Measurements from ENCODE around the gene F13A1.
"Not testable (repeated sequence)": the region's sequence is repeated elsewhere in the genome, so short reads cannot be mapped to it uniquely, and the experiment has no call there.

Gene F13A1

DNA sequence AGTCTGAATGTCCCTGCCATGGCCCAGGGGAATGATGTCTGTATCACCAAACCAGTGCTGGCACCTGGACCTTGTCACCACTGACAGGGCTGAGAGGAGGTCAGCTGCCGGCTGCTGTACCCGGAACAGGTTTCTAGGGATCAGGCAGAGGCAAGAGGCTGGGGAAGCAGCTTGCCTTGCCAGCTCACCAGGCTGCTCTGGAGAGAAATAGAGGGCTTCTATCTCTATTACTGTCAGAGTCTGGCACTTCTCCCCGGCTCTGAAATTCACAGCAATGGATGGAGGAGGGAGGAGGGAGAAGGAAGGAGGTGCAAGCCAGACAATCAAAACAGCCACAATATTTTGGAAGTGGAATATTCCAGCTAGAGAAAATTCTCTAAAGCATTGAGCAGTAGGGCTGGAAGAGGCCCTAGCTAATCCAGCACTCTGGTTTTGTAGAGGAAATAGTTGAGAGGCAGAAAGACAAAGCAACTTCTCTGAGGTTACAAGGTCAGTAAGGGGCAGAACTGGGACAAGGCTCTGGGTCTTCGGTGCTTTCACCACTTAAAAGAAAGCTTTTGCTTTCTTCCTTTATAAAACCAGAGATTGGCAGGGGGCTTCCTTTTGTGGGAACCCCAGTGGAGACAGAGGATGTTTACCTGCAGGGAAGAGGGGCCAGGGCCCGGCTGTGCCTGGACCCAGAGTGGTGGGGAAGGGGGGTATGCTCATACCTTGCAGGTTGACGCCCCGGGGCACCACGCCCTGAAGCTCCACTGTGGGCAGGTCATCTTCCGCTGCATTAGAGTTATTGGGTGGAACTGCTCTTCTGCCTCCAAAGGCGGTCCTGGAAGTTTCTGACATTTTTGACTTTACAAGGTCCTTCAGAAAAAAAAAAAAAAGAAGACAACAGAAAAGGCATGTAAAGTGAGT, 2.4 kb downstream of the F13A1 start:
- no peak for DNase-seq

DNA sequence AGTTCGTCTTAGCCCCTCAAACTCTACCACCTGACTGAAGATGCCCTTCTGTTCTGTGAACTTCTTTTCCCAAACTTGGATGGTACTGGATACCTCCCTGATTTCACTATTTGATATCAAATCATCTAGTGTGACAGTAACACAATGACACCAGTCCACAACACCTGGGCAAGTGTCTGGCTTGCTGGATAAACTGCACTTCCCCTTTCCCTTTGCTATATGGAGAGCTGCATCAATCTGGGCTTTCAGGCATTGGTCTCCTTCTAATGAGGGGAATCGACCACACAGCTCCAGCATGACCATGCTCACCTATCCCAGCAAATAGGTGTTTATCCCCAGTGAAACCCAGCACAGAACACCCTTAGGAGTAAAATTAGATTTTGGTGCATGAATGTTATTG, 3.1 kb downstream of the F13A1 start:
- DNase-seq = no peak

DNA sequence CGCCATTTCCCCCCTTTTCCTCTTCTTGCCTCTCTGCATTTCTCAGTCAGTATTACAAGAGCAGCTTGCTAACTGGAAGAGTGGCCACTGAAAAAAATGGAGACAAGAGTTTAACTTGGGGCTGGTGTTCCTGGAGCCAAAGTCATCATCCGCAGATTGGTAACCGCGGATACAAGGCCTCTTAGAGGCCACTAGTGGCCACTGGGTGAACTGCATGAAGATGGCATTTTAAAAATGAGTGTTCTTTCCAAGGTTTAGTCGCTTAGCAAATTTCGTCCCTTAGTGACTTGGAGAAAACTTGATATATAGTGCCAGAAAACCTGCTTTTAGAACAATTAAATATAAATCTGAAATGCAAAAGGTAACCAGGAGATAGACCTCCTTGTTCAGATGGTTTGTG, 4.8 kb downstream of the F13A1 start:
- DNase-seq = peak; percentile 51

DNA sequence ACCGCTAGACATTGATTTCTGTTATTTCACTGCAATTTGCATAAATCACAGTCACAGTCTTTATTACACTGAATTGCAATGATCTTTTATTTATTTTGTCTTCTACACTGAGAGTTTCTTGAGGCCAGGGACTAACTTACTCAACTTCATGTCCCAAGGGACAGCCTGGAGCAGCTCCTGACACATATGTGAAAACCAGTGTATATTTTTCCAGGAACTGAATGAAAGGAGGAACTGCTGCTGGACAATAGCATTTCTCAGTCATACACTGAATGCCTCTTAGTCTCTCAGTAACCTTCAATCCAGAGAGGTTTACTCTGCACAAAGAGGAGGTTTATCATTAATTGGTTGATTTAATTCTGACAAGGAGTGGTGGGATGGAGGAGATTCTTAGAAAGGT, 5.9 kb downstream of the F13A1 start:
- no peak for DNase-seq

DNA sequence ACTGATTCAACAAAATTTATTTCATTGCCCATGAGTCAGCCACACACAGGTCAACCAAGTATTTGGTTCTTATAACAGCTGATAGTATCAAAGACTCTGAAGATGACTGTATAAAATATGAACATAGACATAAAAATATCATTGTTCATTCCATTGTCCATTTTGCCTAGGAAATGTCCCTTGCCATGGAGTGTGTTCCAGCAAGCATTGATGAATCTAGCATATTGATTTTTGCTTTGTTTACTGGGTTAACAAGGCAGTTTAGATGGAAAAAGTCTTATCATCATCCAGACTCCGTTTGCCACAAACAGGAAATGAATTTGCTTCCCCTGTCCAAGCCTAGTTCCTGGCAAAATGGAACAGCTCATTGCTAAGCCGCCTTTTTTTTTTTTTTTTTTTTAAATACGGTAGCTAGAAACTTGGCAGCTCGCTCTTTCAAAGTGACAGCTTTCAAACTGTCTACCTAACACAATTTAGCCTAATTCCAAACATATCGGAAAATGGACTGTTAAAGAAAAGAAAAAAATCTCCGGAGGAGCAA, 7.5 kb downstream of the F13A1 start:
- no peak for DNase-seq

DNA sequence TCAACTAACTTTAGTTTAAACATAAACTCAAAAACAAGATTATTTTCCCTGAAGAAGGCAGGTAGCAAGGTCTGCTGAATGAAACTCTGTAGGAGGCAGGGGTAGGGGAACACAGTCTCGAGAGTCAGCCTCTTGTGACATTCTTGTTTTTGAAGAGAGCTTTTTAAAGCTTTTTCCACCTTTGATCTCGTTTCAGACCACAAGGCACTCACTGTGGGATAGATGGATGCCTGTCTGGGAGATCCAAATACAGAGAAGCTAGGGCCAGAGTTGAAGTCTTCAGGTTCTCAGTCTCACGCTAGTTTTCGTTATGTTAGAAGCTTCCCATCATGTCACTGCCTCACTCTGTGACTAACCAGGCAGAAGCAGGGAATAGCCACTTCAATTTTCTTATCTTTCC, 14.9 kb downstream of the F13A1 start:
- DNase-seq = no peak

DNA sequence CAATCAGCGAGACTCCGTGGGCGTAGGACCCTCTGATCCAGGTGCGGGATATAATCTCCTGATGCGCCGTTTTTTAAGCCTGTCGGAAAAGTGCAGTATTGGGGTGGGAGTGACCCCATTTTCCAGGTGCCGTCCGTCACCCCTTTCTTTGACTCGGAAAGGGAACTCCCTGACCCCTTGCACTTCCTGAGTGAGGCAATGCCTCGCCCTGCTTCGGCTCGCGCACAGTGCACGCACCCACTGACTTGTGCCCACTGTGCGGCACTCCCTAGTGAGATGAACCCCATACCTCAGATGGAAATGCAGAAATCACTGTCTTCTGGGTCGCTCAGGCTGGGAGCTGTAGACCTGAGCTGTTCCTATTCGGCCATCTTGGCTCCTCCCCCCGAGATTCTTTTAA, 20.1 kb downstream of the F13A1 start:
- DNase-seq = not testable (repeated sequence)

DNA sequence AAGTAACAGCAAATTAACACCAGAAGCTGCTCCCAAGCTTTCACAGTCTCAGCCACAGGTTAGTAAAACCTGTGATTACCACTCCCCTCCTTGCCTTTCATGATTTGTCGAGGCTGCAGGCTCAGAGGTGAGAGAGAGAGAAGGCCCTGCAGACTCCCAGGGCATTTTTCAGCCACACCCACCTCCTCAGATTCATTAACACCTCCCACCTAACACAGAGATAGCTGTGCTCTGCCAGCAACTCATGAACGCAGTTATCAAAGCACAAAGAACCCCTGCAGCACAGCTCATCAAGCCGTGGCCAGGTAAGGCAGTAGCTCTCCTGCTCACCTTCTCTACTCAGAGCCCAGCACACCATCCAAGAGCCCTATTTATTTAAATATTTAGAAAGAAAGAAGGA, 27.1 kb downstream of the F13A1 start:
- no peak for DNase-seq

DNA sequence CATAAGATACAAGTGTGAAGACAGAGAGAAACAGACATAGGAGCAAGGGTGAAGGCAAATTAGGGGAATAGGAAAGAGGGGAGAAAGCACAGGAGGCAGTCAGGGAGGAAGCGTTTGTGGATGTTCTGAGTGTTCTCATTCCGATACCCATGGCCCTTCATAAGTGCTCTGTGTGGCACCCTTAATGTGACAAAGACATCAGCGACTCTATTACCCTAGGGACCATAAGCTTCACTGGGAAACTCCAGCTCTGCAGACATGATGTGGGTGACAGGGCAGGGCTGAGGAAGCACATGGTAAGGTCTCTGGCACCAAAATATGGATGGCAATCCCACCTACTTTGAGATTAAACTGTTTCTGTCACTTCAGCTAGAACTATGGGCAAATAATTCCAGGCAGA, 33.0 kb downstream of the F13A1 start:
- DNase-seq = no peak

DNA sequence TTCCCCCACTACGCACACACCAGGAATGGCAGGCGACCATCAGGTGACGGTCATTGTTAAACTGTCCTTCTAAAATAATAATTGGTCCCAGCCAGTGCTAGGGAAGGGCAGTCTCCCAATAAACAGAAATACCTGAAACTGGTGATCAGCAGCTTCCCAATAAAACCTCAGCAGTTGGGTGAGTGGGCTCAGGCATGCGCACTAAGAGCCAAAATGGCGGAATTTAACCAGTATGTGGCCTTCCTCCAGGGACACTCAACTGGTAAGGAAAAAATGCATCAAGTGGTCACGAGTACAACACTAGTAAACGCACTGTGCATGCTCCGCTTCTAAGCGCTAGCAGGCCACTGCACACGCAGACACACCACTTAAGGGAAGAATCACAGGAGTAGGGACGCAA, 34.8 kb downstream of the F13A1 start:
- no peak for DNase-seq

DNA sequence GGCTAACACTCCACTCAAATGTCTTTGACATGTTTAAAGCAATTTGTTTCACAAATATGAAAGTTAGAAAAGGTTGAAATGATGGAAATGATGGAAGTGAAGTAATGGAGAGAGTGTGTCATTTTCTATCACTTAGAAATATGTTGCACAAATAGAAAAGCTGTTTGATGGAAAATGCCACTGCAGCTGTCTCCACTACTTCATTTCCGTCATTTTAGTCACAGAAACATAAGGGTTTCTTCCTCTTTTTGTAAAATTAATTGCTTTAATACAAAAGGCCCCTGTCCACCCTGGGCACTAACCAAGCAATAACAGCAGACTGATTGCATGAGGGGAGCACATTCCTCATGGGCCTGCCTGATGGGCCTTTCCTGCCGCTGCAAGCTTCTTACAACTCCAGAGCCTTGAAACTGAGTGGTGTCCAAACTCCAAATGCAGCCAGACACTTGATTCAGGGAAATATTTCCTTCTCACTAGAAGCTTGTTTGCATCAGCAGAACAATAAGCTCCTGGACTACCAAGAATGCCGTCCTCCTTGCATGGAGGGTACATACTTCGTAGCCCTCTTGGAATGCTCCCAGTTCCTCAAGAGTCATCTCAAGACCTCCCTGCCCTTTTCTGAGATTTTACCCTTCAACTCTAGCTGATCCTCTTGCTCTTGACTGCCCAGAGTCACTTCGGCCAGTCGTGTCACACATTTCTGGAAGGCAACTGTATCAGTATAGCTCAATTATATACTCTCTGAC, 36.1 kb downstream of the F13A1 start:
- no peak for DNase-seq

DNA sequence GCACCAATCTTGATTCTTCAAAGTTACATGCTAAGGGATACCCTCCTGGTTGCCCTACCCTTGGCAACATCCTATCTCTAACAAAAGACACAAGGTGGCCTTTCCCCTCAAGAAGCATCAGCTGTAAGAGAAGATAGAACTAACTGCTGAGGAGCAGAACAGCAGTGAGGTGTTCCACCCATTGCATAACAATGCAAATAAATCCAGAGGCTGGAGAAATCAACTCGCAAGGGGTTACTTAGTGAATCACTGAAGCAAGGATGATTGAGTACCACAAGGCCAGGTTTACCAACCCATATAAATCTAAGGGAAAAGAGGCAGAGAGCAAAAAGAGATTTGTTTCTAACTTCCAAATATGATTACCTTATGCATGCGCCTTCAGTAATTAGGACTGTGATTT, 36.7 kb downstream of the F13A1 start:
- no peak for DNase-seq

DNA sequence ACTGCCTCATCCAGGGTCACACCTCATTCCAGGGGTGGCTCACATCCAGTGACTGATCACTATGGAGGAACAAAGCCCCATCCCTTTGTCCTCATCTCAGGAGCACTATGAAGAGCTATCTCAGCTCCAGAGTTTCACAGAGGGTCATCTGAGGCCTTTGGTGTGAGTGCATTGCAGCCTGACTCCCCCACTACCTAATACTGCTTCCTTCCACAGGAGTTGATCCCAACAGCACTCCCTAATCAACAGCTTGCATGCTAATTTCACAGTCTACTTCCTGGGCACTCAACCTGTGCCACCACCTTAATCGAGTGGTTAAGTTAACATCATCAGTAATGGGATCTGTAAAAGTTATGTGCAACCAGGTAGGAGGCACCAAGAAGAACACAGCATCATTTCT, 37.7 kb downstream of the F13A1 start:
- DNase-seq = no peak

DNA sequence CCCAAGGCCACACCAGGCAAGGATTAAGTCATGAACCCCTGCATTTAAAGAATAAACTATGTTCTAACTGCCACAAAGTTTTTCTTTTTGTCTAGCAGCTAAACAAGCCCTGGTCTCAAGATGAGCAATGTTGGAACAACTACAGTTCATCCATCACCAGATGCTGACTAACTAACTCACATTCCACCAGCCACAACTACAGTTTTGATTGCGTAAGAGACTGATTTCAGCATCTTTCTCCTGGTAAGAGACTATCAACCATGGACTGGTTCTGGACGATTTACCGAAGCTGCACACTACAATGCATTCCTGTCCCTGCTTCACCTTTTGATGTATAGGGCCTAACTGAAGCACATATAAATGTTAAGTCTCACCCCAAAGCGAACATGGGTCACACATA, 43.0 kb downstream of the F13A1 start:
- DNase-seq = no peak

DNA sequence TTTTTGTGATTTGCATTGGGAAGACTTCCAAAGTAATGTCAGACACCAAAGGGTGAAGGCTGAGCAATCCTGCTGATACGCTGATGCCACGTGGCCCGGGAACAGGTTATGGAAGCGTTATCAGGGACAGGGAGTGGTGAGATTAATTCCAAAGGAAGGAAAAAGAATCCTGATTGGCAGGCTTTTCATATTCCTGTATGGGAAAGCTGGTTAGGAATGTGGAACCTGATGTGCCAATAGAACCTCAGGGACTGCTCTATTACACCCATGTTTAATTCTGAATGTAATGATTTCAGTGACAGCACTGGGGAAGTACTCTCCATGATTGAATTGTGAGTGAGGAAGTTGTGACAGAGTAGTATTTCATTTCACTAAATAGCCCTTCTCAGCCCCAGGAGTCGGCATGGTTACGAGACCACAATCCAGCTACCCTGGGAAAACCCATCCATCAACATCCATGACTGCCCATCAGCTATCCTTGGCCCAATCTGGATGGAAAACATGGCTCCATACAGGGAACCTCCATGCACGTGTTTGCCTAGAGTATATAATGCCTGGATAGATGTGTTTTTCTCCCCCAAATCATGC, 49.4 kb downstream of the F13A1 start:
- DNase-seq = no peak

DNA sequence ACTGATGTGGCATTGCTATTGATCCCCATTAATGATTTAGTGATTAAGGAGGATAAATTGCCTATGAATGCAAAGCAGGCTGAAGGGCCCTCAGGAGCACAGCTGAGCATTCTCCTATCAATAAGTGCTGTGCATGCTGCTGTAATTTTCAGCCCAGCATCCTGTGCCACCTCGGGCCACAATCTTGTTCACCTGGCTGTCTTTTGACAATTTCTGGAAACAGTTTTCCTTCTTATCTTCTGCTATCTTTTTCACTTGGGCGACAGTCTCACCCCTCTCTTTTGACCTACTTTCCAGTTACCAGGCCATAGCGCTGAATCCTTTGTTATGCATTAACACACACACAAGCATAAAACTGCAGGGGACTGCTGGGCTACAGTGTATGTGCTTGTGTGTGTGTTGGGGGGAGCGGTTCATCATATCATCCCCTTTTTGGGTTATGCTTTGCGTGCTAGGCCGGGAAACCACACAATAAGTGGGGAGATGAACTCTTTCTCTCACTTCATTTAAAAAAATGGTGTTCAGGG, 60.2 kb downstream of the F13A1 start:
- DNase-seq = no peak

DNA sequence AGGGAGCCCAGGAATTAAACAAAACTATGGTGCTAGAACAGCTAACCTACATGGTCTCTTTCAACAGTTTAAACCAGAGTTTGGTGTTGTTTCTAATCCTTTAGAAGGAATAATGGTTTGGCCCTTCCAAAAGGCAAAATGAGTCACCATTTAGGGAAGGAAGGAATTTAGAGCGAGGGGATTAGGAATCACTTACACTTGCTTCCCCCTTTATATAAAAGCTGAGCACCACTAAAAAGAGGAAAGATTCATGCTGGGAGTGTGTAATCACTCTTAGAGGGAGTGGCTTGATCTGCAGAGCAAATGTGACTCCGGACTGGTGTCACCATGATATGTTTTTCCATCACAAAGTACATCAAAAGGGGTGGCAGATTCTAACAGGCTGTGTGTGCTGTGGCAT, 63.6 kb downstream of the F13A1 start:
- DNase-seq = no peak

DNA sequence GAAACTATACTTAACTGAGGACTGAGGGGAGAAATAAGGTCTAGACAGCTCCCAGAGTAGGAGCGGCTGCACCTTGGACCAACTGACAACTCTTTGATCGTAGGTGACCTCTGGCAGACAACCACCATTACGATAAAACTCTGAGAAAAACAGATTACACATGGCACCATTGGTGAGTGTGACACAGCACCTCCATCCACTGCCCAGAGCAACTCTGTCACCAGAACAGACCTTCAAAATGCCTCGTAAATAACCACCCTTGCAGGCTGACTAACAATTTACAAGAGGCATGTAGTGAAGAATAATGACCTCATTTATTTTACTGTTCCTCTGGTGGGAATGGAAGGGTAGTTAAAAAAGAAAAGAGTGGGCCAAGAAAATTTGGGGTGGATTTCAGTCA, 64.2 kb downstream of the F13A1 start:
- DNase-seq = no peak

DNA sequence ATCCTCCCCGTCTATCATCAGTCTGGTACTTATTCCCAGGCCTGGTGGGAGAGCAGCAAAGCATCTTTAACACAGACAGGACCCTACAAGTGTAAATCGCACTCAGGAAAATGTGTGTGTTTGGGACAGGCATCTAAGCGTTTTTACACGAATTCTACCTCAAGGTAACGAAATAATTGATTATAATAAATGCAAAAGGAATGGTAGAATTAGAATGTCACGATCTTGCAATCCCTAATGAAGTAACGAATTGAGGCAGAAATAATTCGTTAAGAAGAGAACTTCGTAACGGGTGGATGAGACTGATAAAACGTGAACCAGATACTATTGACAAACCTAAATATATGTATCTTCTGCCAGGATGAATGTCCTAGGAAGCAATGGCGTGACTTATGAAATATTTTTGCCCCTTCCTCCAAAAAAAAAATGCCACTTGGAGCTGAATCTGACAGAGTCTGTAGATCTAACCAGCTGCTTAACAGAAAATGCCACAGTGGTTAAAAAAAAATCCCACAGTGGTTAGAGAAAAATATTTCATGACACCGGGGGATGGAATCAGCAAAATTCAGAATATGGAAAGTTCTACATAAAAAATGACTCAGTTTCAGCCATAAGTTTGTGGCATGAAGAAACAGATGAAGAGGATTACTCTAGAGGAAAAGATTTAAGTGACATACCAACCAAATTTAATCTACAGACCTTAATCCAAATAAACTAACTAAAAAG, 68.7 kb downstream of the F13A1 start:
- no peak for DNase-seq

DNA sequence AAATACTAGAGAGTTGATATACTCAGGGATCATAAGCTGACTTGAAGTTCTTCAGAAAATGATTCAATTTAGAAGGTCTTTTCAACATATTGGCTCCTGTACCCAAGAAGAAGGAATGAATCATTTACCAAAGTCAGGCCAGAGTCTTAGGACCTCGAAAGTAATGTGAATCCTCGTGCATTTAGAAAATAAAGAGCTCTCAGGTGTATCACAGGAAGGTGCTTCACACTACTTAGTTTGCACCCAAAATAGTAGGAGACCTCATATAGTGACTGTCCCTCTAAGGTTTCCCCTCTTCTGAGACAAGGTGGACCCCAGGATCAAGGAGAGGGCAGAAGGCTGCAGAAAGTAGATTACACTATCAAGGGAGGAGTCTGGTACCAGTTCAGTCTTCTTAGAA, 71.8 kb downstream of the F13A1 start:
- DNase-seq = no peak

DNA sequence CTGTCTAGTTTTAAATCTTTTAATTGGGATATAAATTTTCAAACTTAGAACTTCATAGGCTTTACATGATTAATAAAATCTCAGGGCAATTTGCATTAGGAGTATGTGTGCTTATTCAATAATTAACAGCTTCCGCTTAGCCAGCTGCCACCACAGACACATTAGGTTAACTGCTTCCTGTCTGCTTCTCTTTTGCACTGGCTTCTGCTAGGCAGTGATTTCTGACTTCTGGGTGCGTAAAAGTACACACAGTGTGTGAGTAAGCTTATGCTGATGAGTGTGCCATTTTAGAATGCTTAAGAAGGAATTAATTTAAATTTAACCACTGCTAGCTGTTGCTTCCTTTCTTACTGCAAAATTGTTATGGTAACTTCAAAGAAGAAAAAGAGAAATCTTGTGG, 73.9 kb downstream of the F13A1 start:
- DNase-seq = no peak

DNA sequence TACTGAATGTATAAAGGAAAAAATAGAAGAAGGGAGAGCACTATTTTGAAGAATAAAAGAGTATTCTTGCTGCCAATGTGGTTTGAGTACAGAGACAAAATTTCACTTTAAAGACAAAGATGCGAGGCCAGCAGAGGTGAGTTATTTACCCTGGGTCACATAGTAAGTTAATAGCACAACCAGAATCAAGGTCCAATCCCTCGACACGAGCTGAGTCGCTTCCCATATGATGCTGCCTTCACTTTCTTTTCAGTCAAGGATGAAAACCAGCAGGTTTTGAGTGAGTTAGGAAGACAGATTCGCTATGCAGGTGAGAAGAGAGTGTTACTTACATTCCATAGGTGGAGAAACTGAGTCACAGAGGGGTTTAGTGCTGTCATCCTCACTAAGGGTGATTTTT, 75.8 kb downstream of the F13A1 start:
- DNase-seq = no peak

DNA sequence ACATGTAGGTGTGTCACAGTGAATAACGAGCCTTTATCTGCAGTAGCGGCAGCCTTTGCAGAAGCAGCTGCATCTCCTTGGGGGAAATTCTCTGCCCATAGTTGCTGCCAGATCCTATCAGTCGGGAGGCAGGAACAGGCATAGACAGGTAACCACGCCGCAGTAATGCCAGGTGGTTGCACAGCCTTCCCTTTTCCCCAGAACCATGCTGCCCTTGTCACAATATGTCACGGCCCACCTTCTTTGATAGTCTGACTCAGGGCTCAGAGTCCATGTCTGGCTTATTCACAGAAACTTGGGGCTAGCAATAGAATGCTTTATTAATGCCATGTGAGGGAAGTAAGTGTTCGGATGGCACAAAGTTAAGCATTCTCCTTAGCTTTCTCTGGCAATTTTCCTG, 76.6 kb downstream of the F13A1 start:
- DNase-seq = no peak
